Measurements from ENCODE around the gene ZNF362. TPM values are rescaled to one million over a fixed set of nuclear protein-coding genes. Genes with fewer than 3 reads are reported as not detected.

The ZNF362 gene
- total and polyA plus RNA-seq, 2 experiments from 2014 or later = 22.5 to 55.0 TPM

DNA sequence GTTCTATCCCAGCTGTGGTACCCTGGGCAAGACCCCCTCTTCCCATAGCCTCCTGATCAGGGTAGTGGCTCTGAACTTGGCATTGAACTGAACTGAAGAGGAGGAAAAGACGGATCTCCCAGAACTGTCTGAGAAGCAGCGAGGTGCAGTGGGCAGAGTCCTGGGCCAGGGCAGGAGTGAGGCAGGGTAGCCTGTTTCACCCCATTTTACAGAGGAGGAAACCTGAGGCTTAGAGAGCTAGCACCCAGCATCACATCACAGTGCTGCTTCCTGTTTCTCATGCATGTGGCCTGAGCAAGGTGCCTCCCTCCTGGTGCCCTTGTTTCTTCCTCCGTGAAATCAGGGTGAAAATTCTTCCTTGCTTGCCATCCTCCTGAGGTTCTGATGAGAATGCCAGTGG lies 17.1 kb downstream of the ZNF362 start:
- Histone ChIP-seq H3K27me3 (no peaks in the 10 kb centered on the region), H2AFZ (no peak overlapping the region), H3K4me1 (ENCODE audit: insufficient read depth) (no peaks in the 10 kb centered on the region), H3K9me2 (replicated peaks; ENCODE audit: insufficient read depth) (no peaks in the 10 kb centered on the region), H3K79me2 (peaks cover 66% of the 10 kb centered on the region), H4K20me1 (ENCODE audit: insufficient read depth, poor library complexity, severe bottlenecking) (peaks cover 70% of the 10 kb centered on the region), H3K4me3 (no peak overlapping the region), H3K36me3 (replicated peaks; ENCODE audit: insufficient read depth, low read depth) (no peaks in the 10 kb centered on the region), H3K27ac (no peak overlapping the region), H3K4me2 (no peak overlapping the region), H3K9me3 (ENCODE audit: low read depth) (no peaks in the 10 kb centered on the region)
- TF ChIP-seq EZH2 (IDR thresholded peaks at IDR 0.05; ENCODE audit: borderline replicate concordance) (no peak), EZH2phosphoT487 (IDR thresholded peaks at IDR 0.05; ENCODE audit: low read depth, severe bottlenecking, unreplicated experiment) (no peak)
- TF ChIP-seq, protein P1, sequence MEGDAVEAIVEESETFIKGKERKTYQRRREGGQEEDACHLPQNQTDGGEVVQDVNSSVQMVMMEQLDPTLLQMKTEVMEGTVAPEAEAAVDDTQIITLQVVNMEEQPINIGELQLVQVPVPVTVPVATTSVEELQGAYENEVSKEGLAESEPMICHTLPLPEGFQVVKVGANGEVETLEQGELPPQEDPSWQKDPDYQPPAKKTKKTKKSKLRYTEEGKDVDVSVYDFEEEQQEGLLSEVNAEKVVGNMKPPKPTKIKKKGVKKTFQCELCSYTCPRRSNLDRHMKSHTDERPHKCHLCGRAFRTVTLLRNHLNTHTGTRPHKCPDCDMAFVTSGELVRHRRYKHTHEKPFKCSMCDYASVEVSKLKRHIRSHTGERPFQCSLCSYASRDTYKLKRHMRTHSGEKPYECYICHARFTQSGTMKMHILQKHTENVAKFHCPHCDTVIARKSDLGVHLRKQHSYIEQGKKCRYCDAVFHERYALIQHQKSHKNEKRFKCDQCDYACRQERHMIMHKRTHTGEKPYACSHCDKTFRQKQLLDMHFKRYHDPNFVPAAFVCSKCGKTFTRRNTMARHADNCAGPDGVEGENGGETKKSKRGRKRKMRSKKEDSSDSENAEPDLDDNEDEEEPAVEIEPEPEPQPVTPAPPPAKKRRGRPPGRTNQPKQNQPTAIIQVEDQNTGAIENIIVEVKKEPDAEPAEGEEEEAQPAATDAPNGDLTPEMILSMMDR (IDR thresholded peaks at IDR 0.05; ENCODE audit: poor library complexity) = no peak
- DNase-seq (ENCODE audit: low spot score) = no peak
- WGBS (ENCODE audit: low lambda C conversion rate, missing lambda C conversion rate) = 97% methylated on average over 3 of the region's 3 CpGs

DNA sequence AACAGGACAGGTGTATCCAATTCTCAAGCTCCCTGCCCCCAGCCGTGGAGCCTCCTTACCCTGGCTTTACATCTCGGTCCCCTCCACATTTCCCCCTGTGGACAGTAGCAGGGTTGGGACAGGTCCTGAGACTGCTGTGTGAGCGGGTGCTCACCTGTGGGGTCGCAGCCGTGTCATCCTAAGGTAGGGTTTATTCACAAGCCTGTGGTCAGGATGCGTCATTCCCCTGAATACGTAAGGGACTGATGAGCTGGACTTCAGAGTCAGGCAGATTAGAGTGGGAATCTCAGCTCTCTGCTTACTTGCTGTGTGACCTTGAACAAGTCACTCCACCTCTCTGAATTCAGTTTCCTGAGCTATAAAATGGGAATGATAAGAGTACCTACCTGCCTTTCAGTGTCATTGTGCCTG lies 17.7 kb downstream of the ZNF362 start:
- Histone ChIP-seq H3K79me2 (peaks cover 60% of the 10 kb centered on the region), H3K9me2 (replicated peaks; ENCODE audit: insufficient read depth) (no peaks in the 10 kb centered on the region), H2AFZ (no peak overlapping the region), H3K27me3 (no peaks in the 10 kb centered on the region), H3K4me1 (ENCODE audit: insufficient read depth) (no peaks in the 10 kb centered on the region), H3K27ac (no peak overlapping the region), H3K9me3 (ENCODE audit: low read depth) (no peaks in the 10 kb centered on the region), H3K4me2 (no peak overlapping the region), H4K20me1 (ENCODE audit: insufficient read depth, poor library complexity, severe bottlenecking) (peaks cover 65% of the 10 kb centered on the region), H3K4me3 (no peak overlapping the region), H3K36me3 (replicated peaks; ENCODE audit: insufficient read depth, low read depth) (no peaks in the 10 kb centered on the region)
- TF ChIP-seq, protein P1 (IDR thresholded peaks at IDR 0.05; ENCODE audit: poor library complexity) = no peak
- TF ChIP-seq EZH2phosphoT487 (IDR thresholded peaks at IDR 0.05; ENCODE audit: low read depth, severe bottlenecking, unreplicated experiment) (no peak), EZH2 (IDR thresholded peaks at IDR 0.05; ENCODE audit: borderline replicate concordance) (no peak)
- DNase-seq (ENCODE audit: low spot score) = no peak
- 81% methylated on average over 7 of the region's 7 CpGs for WGBS (ENCODE audit: low lambda C conversion rate, missing lambda C conversion rate)

DNA sequence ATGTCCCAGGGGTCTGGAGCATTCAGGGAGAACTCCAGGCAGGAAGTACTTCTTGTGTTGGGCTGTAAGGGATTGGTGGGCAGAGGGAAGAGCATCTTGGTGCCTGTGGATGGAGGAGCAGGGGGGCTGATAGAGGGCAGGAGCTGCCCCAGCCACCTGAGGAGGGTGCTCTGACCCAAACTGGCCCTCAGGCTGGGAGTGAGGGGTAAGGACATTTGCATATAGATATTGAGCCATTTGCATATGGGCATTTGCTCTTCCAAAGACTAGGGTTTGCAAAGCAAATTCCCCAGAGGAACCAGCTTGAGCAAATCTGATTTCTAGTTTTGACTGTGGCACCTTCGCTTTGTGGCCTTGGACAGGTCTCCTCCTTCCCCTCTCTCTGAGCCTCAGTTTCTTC lies 18.2 kb downstream of the ZNF362 start:
- 100% methylated on average over 1 of the region's 1 CpG for WGBS (ENCODE audit: low lambda C conversion rate, missing lambda C conversion rate)
- Histone ChIP-seq H3K27me3 (no peaks in the 10 kb centered on the region), H3K79me2 (peaks cover 56% of the 10 kb centered on the region), H4K20me1 (ENCODE audit: insufficient read depth, poor library complexity, severe bottlenecking) (peaks cover 60% of the 10 kb centered on the region), H3K4me2 (no peak overlapping the region), H3K27ac (no peak overlapping the region), H3K9me3 (ENCODE audit: low read depth) (no peaks in the 10 kb centered on the region), H3K4me3 (no peak overlapping the region), H3K9me2 (replicated peaks; ENCODE audit: insufficient read depth) (no peaks in the 10 kb centered on the region), H2AFZ (no peak overlapping the region), H3K4me1 (ENCODE audit: insufficient read depth) (no peaks in the 10 kb centered on the region), H3K36me3 (replicated peaks; ENCODE audit: insufficient read depth, low read depth) (no peaks in the 10 kb centered on the region)
- TF ChIP-seq, protein P1 (IDR thresholded peaks at IDR 0.05; ENCODE audit: poor library complexity) = no peak
- TF ChIP-seq EZH2phosphoT487 (IDR thresholded peaks at IDR 0.05; ENCODE audit: low read depth, severe bottlenecking, unreplicated experiment) (no peak), EZH2 (IDR thresholded peaks at IDR 0.05; ENCODE audit: borderline replicate concordance) (no peak)
- no peak for DNase-seq (ENCODE audit: low spot score)

DNA sequence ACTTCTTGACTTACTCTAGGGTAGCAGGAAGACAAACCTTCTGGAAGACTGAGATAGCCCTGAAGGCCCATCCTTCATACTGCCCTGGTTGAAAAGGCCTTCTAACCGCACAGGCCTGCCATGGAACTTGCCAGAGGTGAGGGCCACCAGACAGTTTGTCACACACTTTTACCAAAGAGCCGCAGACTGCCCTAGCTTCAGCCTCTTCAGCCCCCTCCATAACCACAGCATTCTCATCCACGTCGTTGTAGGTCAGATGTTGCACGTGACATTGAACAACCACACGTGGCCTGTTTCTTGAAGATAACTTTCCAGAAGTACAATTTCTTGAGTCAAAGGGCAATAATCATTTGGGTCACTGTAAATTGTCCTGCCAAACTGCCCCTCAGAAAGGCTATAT lies 18.9 kb downstream of the ZNF362 start:
- H3K27ac ChIP-seq = no peak overlapping the region
- H2AFZ ChIP-seq = no peak overlapping the region
- H3K4me2 ChIP-seq = no peak overlapping the region
- TF ChIP-seq EZH2phosphoT487 (IDR thresholded peaks at IDR 0.05; ENCODE audit: low read depth, severe bottlenecking, unreplicated experiment) (no peak), EZH2 (IDR thresholded peaks at IDR 0.05; ENCODE audit: borderline replicate concordance) (no peak)
- TF ChIP-seq, protein P1 (IDR thresholded peaks at IDR 0.05; ENCODE audit: poor library complexity) = no peak
- 94% methylated on average over 6 of the region's 6 CpGs for WGBS (ENCODE audit: low lambda C conversion rate, missing lambda C conversion rate)
- H4K20me1 ChIP-seq (ENCODE audit: insufficient read depth, poor library complexity, severe bottlenecking) = peaks cover 53% of the 10 kb centered on the region
- no peaks in the 10 kb centered on the region for H3K9me3 ChIP-seq (ENCODE audit: low read depth)
- no peak for DNase-seq (ENCODE audit: low spot score)
- H3K36me3 ChIP-seq (replicated peaks; ENCODE audit: insufficient read depth, low read depth) = no peaks in the 10 kb centered on the region
- H3K9me2 ChIP-seq (replicated peaks; ENCODE audit: insufficient read depth) = no peaks in the 10 kb centered on the region
- H3K79me2 ChIP-seq = peaks cover 48% of the 10 kb centered on the region
- no peaks in the 10 kb centered on the region for H3K27me3 ChIP-seq
- no peak overlapping the region for H3K4me3 ChIP-seq
- no peaks in the 10 kb centered on the region for H3K4me1 ChIP-seq (ENCODE audit: insufficient read depth)

Data from hepatocyte (in vitro differentiated cells).